Superior temporal gyrus (tissue), 1 donor: ENCODE results near the gene LONP1.

Experiments used
- DNase-seq: peaks from one replicate; pipeline ENCODE4 v3.0.0-alpha.2; 2016; ENCODE audit errors: extremely low spot score

LONP1 gene

DNA sequence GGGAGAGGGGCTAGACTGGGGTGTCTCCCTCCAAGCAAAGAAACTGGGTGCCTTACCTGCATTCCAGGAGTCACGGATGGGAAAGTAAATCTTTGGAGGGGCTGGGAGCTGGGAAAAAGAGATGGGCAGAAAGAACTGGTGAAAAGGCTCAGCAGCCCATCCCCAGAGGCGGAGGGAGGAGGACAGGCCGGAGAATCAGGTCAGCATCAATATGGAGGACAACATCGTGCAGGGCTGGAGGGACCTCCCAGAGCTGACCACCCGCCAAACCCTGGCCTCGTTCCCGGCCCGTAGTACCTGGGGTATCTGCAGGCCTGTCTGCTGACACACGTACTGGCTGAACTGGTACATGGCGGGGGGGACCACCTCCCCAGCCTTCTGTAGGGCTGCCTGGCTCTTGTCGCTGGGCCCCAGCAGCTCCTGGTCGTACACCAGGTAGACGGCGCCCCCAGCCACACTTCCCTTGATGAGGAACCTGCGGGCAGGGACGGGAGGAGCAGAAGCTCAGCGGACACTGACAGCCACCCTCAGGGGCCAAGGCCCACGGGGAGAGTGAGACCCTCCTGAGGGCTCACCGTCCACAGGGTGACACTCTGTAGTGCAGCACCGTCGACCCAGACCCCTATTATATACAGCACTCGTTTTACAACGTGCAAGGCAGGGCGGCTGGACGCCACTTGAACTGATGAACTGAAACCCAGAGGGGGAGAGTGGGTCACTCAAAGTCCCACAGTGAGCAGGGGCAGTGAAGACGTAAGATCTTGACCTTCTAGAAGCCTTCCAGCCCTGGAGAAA is 40.5 kb downstream of the LONP1 start:
- no peak for DNase-seq

DNA sequence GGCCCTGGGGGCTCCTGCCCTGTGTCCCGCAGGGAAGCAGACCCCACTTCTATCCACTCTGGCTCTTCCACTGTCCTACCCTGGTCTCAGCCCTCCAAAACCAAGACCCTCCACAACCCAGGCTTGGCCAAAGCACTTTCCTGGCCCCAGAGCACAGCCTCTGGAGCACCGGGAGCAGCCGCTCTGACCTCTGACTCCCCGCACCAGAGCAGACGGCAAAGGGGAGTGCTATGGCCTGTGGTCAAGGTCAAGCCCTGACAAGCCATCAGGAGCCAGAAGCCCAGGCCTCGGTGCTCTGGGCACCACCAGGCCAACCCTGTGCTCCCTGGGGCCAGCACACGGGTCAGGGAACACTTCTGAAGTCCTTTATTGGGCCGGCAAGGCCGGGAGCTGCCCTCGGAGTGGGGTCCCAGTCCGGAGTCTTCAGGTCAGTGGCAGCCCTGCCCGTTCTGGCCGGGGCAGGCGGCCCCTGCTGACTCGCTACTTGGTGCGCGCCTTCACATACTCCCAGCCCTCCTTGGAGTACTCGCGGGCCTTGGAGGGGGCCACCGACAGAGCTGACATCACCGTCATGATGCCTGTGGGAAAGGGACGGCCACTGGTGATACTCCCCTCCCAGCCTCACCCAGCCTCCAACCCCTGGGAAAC is 41.8 kb downstream of the LONP1 start:
- DNase-seq, result no peak

- no peak for DNase-seq
These were observed 42.4 kb downstream of the LONP1 start for GRCh38 chr19:5677580-5677979.

GRCh38 chr19:5677136-5677535 is 42.8 kb downstream of the LONP1 start:
- DNase-seq, result no peak

GRCh38 chr19:5676772-5677105 is 43.2 kb downstream of the LONP1 start:
- no peak for DNase-seq

DNA sequence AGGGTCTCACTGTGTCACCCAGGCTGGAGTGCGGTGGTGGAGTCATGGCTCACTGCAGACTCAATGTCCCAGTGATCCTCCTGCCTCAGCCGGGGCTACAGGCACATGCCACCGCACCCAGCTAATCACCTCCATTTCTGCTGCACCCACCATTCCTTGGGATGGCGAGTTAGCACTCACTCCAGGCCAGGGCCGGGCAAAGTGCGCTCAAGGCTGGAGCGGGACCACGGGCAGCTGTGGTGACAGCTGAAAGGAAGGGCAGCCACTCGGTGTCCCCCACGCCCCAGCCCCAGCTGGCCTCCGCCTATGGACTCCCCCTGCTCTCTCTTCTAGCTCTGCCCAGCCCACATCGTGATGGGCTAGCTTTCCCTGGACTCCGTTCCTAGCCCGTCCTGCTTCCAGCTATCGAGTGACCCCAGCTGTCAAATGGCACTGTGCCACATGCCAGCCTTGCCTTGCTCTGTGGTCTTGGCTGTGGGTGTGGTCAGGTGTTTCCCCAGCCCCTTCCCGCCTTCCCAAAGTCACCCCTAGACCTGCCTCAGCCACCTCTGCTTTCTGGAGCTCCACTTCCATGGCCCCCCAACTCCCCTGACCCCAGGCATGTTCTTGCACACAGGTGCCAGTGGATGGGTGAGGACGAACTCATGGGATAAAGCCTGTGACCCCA is 43.7 kb downstream of the LONP1 start:
- DNase-seq, result no peak

DNA sequence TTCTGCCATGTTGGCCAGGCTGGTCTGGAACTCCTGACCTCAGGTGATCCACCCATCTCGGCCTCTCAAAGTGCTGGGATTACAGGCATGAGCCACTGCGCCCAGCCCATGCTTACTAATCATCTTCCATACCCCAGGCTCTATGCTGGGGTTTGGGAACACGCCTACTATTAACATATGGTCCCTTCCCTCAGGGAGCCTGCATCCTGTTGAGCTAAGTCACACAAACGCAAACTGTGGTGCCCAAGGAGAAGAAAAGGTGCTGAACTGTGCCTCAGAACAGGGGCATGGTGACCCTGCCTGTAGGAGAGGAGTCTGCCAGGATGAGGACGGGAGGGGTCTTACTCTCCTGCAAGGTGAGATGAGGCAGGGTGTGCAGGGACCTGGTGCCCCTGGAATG is 45.2 kb downstream of the LONP1 start:
- no peak for DNase-seq

DNA sequence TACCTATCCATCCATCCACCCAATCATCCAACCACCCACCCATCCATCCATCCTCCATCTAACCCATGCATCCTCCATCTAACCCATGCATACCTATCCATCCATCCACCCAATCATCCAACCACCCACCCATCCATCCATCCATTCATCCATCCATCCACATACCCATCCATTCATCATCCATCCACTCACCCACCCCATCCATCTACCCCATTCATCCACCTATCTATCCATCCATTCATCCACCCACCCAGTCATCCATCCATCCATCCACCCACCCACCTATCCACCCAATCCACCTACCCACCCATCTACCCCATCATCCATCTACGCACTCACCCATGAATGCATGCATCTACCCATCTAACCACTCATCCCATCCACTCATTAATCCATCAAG is 46.2 kb downstream of the LONP1 start:
- no peak for DNase-seq

DNA sequence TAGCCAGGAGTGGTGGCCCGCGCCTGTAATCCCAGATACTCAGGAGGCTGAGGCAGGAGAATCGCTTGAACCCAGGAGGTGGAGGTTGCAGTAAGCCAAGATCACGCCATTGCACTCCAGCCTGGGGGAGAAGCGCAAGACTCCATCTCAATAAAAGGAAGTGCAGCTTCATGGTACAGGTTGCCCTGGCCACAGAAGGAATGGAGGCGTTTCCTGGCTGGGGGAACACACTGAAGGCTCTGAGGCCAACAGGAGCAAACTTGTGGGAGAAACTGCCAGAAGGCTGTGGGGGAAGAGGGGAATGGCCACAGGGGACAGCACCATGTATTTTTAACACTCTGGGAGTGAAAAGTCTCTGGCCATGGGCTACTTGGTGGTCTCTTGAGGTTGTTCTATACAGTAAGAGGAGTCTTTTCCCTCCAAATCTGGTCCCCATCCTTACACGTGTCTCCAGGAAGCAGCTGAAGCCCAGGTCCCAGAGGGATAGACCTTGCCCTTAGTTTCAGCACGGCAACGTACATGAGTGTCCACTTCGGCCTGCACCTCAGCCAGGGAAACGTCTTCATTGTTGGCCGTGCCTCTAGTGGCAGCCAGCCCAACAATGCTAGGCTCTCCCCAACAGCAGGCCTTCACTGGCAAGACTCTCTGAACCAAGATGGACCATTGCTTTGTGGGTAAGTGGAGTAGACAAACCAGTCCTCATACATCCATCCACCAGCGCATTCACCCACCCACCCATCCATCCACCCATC is 47.1 kb downstream of the LONP1 start:
- DNase-seq, result no peak

- DNase-seq, result no peak
These were observed 48.3 kb downstream of the LONP1 start for GRCh38 chr19:5671600-5671999.

GRCh38 chr19:5669212-5669611 is 50.7 kb downstream of the LONP1 start:
- DNase-seq, result no peak

- no peak for DNase-seq
These were observed 52.1 kb downstream of the LONP1 start for GRCh38 chr19:5667751-5668271.

GRCh38 chr19:5666921-5667610 is 52.9 kb downstream of the LONP1 start:
- DNase-seq, result no peak

DNA sequence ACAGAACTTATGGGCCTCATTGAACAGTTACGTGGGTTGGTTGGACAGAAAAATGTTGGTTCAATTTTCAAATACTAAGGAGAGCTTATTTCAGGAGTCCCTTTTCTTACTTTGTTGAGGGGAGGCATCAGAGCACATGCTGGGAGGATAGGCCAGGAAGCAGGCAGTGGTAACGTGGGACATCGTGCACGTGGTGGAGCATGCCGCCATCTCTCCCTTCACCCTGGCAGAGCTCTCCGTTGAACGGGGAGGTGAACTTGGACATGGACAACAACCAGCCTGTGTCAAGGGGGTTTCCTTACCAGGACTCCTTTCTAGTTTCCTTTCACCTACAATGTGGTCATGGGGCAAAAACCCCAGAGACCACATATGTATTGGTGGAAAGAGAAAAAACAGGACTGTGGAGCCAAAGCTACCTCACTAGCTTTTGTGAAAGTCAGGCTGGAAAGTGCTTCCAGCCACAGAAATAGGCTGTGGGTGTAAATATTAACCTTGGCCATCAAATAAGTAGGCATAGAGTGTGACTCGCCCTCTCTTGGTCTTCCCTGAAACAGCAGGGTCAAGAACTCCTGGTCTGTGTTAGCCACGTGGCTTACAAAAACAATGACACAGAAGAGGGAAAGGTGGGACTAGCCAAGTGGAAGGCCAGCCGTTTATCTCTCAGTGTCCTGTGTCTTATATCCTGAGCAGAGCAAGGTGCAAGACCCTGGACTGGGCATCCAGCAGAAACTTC is 54.0 kb downstream of the LONP1 start:
- no peak for DNase-seq

DNA sequence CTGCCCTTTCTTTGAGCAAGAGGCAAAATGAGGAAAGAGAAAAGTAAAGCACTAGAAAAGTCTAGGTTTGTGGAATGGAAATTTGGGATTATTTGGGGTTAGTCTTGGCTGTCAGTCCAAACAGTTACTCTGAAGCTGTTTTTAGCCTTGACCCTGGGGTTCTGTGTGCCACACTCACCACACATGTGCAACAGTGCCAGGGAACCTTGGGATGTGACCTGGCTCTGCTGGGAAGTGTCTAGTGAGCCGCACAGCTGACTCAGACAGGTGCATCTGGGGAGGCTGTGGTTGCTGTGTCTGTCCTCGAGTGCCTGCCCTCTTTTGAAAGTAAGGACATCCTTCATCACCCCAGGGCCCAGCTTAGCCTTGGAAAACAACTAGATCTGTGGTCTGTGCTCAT is 55.4 kb downstream of the LONP1 start:
- no peak for DNase-seq

DNA sequence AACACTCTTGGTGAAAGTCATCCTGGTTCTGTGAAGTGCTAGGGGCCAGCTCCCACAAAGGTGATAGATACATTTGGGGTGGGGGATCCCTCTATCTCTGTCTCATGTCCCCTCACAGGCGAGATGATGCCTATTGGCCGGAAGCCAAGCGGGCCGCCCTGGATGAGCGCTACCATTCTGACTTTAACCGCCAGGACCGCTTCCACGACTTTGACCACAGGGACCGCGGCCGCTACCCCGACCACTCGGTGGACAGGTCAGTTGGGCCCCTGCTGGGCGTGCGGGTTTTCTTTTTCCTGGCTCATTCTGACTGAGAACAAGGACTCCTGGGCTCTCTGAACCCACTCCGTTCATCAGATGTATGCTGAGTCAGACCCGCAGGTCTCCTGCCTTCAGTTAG is 56.0 kb downstream of the LONP1 start:
- no peak for DNase-seq

DNA sequence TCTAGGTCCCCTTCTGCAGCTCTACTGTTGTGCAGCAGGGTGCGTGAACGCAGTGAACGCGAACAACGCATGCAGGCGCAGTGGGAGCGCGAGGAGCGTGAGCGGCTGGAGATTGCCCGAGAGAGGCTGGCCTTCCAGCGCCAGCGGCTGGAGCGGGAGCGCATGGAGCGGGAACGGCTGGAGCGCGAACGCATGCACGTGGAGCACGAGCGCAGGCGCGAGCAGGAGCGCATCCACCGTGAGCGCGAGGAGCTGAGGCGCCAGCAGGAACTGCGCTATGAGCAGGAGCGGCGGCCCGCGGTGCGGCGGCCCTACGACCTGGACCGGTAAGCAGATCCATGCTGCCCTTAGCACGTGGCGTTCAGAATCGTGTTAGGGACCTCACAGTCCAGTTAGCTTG is 58.5 kb downstream of the LONP1 start:
- DNase-seq, result no peak

DNA sequence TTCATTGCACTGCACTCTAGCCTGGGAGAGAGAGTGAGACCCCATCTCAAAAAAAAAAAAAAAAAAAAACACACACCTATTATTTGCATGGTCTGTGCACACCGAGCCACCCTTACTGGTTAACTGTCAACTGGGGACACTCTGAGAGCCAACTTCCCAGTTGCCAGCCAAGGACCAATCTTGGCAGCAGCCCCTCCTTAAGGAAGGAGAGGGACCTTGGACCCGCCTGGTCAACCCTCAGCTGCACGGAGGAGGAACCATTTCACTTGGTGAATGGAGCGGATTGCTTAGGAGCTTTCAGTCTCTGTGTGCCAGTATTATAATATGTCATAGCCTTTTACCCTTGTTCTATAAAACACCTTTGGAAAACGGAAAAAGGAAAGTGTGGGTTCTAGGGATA is 64.5 kb downstream of the LONP1 start:
- no peak for DNase-seq

DNA sequence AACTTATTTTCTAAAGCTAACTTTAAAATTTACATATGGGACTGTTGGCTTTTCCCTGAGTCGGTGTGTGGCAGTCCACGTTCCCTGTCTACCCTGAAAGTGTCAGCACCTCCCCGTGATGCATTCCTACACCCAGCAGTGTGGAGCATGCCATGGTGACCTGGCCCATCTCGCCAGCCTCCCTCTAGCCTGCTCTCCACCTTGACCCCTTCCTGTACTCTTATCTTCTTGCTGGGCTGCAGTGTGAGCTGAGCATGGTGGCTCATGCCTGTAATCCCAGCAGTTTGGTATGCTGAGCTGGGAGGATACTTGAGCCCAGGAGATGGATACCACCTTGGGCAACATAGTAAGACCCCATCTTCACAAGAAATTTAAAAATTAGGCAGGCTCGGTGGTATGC is 65.0 kb downstream of the LONP1 start:
- DNase-seq, result no peak

DNA sequence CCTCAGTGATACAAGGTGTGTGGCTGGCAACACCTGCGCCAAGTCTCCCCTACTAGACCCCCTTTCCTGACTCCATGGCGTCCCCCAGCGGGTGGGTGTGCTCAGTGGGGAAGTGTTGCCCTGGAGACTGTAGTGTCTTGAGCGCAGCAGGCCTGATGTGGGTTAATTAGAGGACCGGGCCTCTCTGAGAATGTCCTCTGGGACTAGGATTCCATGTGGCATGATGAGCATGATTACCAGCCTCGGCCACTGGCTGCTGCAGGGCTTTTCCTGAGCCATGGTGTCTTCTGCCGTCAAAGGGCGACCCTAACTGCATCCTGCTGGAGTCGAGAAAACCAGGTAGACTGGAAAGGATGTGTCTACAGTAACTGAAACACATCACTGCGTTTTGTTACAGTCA is 67.7 kb downstream of the LONP1 start:
- DNase-seq, result no peak

- DNase-seq, result no peak
These were observed 68.6 kb downstream of the LONP1 start for GRCh38 chr19:5651361-5651760.
